ENCODE results near the gene JHY. TPM values are rescaled to one million over a fixed set of nuclear protein-coding genes. Genes with fewer than 3 reads are reported as not detected.
"Not testable (repeated sequence)": the region's sequence is repeated elsewhere in the genome, so short reads cannot be mapped to it uniquely, and the experiment has no call there.

JHY gene
- 6.3 TPM for total RNA-seq (ENCODE audit: insufficient read depth, low replicate concordance)

- DNase-seq (ENCODE audit: low spot score), result peak; percentile 51
Measured at GRCh38 chr11:122882189-122882856, at the start of gene JHY. JHY (plus strand) TSS chr11:122882759; CDS start chr11:122885850, 3,091 bp downstream.

DNA sequence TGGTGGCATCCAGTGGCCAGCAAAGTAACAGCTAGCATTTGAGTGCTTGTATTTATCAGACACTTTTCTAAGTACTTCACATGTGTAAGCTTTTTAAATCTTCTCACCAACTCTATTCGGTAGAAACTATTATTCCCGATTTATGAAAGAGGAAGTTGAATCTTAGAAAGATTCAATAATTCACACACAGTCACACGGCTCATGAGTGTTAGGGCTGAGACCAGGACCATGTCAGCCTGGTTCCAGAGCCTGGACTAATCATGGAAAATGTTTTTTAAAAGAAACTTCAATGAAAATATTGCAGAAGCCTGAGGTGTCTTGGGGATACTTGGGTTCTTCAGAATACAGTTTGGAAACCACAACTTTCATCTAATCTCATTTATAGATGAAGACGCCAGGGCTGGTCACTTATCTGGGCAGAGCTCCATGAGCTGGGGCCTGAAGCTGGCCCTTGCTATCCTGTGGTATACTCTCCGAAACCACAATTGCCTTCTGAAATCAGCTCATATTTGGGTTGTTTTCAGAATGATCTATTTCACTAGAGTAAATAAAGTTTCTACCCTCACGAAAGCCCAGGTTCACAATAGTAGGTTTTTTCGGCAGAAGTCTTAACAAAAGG is 48.6 kb upstream of the JHY start:
- no peak for DNase-seq (ENCODE audit: low spot score)

- no peak for DNase-seq (ENCODE audit: low spot score)
Measured at GRCh38 chr11:122836916-122837315, 45.6 kb upstream of the JHY start.

GRCh38 chr11:122837528-122838346 is 44.8 kb upstream of the JHY start:
- no peak for DNase-seq (ENCODE audit: low spot score)

- DNase-seq (ENCODE audit: low spot score), result no peak
Measured at GRCh38 chr11:122843281-122844141, 39.0 kb upstream of the JHY start.

GRCh38 chr11:122847466-122847865 is 35.1 kb upstream of the JHY start:
- DNase-seq (ENCODE audit: low spot score), result no peak

GRCh38 chr11:122848186-122848585 is 34.4 kb upstream of the JHY start:
- DNase-seq (ENCODE audit: low spot score), result no peak

DNA sequence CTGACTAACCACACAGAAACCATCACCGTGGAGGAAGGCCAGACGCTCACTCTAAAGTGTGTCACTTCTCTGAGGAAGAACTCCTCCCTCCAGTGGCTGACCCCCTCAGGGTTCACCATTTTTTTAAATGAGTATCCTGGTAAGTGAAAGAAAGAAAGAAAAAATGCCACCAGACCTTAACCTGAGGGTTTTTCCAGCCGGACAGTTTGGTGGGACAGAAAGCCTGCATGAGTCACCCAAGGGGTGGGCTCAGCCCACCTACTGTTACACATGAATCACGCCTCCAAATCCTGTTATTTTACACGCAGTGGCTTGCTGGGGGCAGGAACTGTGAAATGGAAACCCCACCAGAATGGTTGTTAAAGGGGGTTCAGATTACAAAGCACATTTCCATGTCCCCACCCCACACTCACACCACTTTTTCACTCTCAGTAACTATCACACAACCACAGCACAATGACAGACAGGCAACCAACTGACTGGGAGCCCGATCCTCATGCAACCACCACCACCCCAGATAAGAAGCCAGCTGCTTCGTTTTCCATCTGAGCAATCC is 32.4 kb upstream of the JHY start:
- DNase-seq (ENCODE audit: low spot score), result no peak

DNA sequence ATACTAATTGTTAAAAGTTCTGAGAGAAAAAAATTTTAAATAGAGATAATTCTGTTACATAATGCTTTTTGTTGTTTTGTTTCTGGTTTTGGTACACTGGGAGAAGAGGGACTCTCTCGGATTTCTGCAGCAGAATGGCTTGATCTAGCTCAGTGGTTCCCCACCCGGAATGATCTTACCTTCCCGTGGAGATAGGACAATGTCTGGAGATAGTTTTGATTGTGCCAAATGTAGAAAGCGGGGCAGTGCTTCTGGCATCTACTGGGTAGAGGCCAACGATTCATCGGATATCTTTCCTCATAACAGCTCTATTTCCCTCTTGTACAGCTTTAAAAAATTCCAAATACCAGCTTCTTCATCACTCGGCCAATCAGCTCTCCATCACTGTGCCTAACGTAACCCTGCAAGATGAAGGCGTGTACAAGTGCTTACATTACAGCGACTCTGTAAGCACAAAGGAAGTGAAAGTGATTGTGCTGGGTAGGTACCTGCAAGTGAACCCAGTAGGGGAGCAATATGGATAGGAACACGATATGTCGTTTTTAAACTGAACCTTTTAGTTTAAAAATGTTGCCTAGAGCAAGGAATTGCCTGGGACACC is 31.1 kb upstream of the JHY start:
- no peak for DNase-seq (ENCODE audit: low spot score)

DNA sequence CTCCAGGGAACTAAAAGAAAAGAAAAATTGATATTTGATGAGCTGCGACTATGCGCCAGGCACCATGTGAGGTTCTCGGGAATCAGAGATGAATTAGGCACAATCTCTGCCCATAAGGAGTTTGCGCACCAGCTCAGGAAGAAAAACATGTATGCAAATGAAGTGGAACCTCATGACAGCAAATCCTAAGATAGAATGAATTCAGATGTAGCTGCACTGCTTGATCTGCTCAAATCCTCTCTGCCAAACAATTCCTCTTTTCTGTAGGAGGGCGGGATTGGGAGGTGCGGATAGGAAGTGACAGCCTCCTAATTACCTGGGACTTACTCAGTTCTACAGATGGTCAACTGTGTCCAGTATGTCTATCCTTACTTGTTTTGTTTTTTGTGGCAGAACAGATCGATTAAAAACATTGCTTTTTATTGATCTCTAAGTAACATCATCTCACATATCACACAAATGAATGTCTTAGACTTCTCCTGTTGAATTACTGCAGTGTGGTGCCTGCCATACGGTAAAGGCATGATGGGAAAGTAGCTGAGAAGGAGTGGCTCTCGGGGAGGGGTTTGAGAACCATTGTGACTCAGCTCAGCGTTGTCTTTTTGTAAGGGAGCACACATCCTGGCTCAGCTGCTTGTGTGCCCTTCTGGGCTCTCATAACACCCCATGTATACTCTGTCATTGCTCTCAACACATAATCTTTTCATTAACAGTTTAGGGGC is 30.3 kb upstream of the JHY start:
- no peak for DNase-seq (ENCODE audit: low spot score)

GRCh38 chr11:122852796-122853160 is 29.8 kb upstream of the JHY start:
- no peak for DNase-seq (ENCODE audit: low spot score)

DNA sequence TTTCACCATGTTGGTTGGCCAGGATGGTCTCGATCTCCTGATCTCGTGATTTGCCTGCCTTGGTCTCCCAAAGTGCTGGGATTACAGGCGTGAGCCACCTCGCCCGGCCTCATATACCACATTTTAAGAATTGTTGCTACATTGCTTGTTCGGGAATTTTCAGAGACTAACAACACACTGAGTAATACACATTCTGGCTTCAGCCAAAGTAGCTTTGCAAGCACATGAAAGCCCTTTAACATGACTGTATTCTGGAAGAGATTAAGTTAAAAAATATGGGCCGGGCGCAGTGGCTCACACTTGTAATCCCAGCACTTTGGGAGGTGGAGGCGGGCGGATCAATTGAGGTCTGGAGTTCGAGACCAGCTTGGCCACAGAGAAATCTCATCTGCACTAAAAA is 29.3 kb upstream of the JHY start:
- no peak for DNase-seq (ENCODE audit: low spot score)

DNA sequence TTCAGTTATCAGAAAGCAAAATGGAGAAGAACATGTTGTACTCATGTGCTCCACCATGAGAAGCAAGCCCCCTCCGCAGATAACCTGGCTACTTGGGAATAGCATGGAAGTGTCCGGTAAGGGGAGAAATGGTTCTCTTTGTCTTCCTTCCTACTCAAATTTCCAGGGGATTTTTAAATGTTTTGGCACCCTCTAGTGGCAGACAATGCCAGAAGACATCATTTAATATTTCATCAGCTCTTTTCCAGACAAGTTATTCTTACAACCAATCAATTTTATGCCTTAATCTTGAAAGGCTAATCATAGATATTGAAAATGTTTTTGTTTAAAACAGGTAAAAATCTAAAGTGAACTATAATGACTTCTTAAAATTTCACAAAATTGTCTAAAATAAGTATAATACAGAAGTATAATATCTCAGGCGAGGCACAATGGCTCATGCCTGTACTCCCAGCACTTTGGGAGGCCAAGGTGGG is 28.6 kb upstream of the JHY start:
- peak; percentile 83 for DNase-seq (ENCODE audit: low spot score)

GRCh38 chr11:122861631-122862030 is 20.9 kb upstream of the JHY start:
- DNase-seq (ENCODE audit: low spot score), result no peak

- DNase-seq (ENCODE audit: low spot score), result no peak
Measured at GRCh38 chr11:122862091-122862490, 20.5 kb upstream of the JHY start.

DNA sequence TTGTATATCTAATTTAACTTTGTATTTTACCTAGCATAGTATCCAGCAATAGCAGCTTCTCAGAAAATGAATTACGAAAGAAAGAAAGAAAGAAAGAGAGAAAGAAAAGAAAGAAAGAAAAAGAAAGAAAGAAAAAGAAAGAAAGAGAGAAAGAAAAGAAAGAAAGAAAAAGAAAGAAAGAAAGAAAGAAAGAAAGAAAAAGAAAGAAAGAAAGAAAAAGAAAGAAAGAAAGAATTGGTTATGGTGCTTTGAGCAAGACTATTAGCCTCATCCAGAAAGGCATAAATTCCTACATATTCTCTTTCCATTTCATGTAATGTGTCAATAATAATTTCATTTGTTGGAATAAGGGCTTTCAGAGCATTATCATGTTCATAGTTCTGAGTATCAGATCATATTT is 19.4 kb upstream of the JHY start:
- DNase-seq (ENCODE audit: low spot score), result not testable (repeated sequence)

DNA sequence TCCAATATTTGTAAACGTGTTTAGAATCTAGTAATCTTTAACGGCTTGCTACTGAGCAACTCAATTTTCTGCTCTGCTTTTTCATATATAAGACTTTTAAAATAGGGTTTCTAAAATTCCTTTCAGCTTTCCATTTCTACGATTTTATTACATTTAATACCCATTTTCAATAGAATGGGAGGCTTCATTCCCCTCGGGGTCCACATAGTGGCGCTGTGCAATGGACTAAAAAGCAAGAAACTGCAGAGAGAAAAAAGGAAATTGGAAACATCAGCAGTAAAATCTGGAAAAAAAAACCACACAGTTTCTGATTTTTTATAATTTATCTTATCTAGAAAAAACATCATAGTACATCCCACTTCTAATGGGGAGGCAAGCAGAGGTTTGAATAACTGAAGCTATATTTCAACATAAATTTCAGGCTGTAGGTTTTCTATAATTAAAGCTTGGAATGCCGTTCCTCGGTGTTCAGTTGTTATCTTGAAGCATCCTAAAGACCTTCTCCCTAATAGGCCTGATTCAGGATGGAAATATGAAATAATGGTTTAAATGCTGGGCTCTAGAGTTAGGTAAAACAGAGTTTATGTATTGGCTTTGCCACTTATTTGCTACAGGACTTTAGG is 18.7 kb upstream of the JHY start:
- DNase-seq (ENCODE audit: low spot score), result peak; percentile 58

DNA sequence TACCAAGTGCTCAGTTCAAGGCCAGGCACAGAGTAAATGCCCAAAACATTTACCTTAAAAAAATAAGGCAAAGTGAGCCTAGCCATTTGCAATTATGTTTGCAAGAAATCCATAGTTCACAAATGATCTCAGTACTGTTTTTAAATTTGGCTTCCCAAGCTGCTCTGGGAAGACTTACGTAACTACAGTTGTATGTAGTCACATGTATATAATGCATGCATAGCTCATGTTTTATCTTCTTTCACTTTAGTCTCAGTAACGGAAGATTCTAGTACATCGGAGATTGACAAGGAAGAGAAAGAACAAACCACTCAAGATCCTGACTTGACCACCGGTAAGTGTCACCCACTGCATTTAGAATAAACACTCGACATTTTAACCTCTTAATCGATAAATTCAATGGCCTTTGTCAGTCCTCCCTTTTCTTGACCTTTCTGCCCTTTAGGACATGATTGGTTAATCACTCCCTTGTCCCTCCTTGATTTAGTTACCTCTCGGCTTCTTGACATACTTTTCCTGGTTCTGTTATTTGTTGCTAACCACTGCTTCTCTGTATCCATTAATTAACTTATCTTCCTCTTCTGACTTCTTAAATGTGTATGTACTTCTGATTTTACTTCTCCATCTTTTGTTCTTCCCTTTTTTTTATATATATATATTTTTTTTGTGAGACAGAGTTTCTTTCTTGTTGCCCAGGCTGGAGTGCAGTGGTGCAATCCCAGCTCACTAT is 18.0 kb upstream of the JHY start:
- no peak for DNase-seq (ENCODE audit: low spot score)

DNA sequence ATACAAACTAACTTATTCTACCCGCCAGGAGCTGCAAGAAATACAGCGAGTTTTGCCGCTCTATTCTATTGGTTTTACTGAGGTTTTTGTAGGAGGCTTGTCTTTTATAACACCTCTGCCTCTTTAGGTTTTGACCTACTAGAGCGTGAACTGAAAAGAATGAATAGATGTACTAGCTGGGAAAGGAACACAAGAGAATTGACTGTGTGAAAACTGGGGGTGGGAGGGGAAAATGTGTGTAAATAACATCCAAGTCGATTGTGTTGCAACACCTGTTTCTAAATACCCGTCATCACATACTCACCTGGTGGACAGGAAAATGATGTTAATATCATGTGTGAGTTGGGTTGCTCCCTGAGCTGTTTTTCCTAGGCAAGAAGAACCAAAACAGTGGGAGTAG is 12.9 kb upstream of the JHY start:
- DNase-seq (ENCODE audit: low spot score), result no peak
